OCI-LY1 (cell line): Measurements from ENCODE around the gene CXCL6.

Source experiments
- H2AFZ ChIP-seq: fragments of 200-600 bp; sonication (generic), shearing (Covaris generic); 2 replicates; pipeline ENCODE4 v1.6.0; 2014; ENCODE audit warnings: antibody characterized with exemption, mild to moderate bottlenecking, low read length
- H3F3A ChIP-seq: fragments of 200-600 bp; sonication (generic), shearing (Covaris generic); 2 replicates; pipeline ENCODE4 v1.6.0; 2014; ENCODE audit warnings: mild to moderate bottlenecking, antibody characterized with exemption, low read length, moderate library complexity; ENCODE audit not compliant: insufficient read depth
- H3K27ac ChIP-seq: fragments of 200-600 bp; sonication (generic); 2 replicates; pipeline ENCODE4 v1.5.1; 2014; ENCODE audit warnings: low read length, mixed run types, mild to moderate bottlenecking, low read depth; ENCODE audit not compliant: poor library complexity, severe bottlenecking
- H3K27me3 ChIP-seq: fragments of 200-600 bp; sonication (generic); 2 replicates; pipeline ENCODE4 v1.6.0; 2014; ENCODE audit warnings: antibody characterized with exemption, mild to moderate bottlenecking, low read length, moderate library complexity; ENCODE audit not compliant: insufficient read depth
- H3K36me3 ChIP-seq: fragments of 200-600 bp; sonication (generic); 2 replicates; pipeline ENCODE4 v1.6.1; 2014; ENCODE audit warnings: mild to moderate bottlenecking, antibody characterized with exemption, low read length, moderate library complexity, mixed read lengths; ENCODE audit not compliant: insufficient read depth
- H3K4me1 ChIP-seq: fragments of 200-600 bp; sonication (generic); 2 replicates; pipeline ENCODE4 v1.5.1; 2014; ENCODE audit warnings: mild to moderate bottlenecking, low read length, moderate library complexity; ENCODE audit not compliant: insufficient read depth, severe bottlenecking
- H3K4me2 ChIP-seq: fragments of 200-600 bp; sonication (generic), shearing (Covaris generic); 2 replicates; pipeline ENCODE4 v1.6.1; 2014; ENCODE audit warnings: low read length
- H3K4me3 ChIP-seq: fragments of 200-600 bp; sonication (generic); 2 replicates; pipeline ENCODE4 v1.5.1; 2014; ENCODE audit warnings: low read length, low read depth, mild to moderate bottlenecking, mixed read lengths; ENCODE audit not compliant: poor library complexity, severe bottlenecking
- H3K79me2 ChIP-seq: fragments of 200-600 bp; shearing (Covaris generic); 2 replicates; pipeline ENCODE4 v1.6.1; 2016; ENCODE audit warnings: mixed run types, low read length, mixed read lengths; ENCODE audit not compliant: insufficient read depth
- H3K9ac ChIP-seq: fragments of 200-600 bp; sonication (generic), shearing (Covaris generic); 2 replicates; pipeline ENCODE4 v1.6.1; 2014; ENCODE audit warnings: mild to moderate bottlenecking, low read length, mixed read lengths
- H3K9me2 ChIP-seq: fragments of 200-600 bp; sonication (generic), shearing (Covaris generic); 2 replicates; pipeline ENCODE4 v1.6.1; 2014; ENCODE audit warnings: low read depth, mild to moderate bottlenecking, low read length, mixed read lengths
- H3K9me3 ChIP-seq: fragments of 200-600 bp; shearing (Covaris generic); 2 replicates; pipeline ENCODE4 v1.6.1; 2014; ENCODE audit warnings: low read length, mixed read lengths
- H4K20me1 ChIP-seq: fragments of 200-600 bp; sonication (generic), shearing (Covaris generic); 2 replicates; pipeline ENCODE4 v1.6.0; 2016; ENCODE audit warnings: mild to moderate bottlenecking, low read length; ENCODE audit not compliant: insufficient read depth
- EZH2 ChIP-seq: fragments of 200-600 bp; sonication (generic), shearing (Covaris generic); IDR thresholded peaks from 2 replicates; pipeline ENCODE4 v1.8.0; 2017; ENCODE audit warnings: borderline replicate concordance, mixed run types, mild to moderate bottlenecking, antibody characterized with exemption, low read length, moderate library complexity, mixed read lengths
- TF ChIP-seq, protein P1 (sequence below): fragments of 200-600 bp; sonication (generic), shearing (Covaris generic); IDR thresholded peaks from 2 replicates; pipeline ENCODE4 v1.5.1; 2017; ENCODE audit warnings: mild to moderate bottlenecking, antibody characterized with exemption, low read length, moderate library complexity, mixed read lengths

CXCL6 gene

DNA sequence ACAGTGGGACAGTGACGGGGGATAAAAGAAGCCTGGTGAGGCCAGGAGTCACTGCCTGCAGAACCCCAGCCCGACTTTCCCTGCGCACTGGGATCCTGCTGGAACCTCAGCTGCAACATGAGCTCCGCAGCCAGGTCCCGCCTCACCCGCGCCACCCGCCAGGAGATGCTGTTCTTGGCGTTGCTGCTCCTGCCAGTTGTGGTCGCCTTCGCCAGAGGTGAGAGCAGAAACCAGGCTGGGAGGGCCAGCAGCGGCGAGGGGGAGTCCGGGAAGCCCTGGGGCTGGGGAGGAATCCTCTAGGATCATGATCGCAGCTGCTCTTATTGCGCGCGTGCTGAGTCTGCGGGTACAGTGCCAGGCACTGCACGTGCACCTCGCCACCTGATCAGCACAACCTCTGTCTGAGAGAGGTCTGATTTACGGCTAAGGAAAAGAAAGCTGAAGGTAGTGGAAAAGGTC is 16.8 kb downstream of the CXCL6 start, which contains the start of gene PF4V1:
Gene PF4V1, plus strand, starts transcription at position 51 of the 459 bp plus-strand sequence. Its CDS starts 67 bp downstream, at position 118.
- Histone ChIP-seq H3K4me3 (no peak within 1 kb of the TSS), H3K9me2 (no peaks in the 10 kb centered on the region)
- no peak for TF ChIP-seq EZH2
- TF ChIP-seq, protein P1, sequence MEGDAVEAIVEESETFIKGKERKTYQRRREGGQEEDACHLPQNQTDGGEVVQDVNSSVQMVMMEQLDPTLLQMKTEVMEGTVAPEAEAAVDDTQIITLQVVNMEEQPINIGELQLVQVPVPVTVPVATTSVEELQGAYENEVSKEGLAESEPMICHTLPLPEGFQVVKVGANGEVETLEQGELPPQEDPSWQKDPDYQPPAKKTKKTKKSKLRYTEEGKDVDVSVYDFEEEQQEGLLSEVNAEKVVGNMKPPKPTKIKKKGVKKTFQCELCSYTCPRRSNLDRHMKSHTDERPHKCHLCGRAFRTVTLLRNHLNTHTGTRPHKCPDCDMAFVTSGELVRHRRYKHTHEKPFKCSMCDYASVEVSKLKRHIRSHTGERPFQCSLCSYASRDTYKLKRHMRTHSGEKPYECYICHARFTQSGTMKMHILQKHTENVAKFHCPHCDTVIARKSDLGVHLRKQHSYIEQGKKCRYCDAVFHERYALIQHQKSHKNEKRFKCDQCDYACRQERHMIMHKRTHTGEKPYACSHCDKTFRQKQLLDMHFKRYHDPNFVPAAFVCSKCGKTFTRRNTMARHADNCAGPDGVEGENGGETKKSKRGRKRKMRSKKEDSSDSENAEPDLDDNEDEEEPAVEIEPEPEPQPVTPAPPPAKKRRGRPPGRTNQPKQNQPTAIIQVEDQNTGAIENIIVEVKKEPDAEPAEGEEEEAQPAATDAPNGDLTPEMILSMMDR = no peak

DNA sequence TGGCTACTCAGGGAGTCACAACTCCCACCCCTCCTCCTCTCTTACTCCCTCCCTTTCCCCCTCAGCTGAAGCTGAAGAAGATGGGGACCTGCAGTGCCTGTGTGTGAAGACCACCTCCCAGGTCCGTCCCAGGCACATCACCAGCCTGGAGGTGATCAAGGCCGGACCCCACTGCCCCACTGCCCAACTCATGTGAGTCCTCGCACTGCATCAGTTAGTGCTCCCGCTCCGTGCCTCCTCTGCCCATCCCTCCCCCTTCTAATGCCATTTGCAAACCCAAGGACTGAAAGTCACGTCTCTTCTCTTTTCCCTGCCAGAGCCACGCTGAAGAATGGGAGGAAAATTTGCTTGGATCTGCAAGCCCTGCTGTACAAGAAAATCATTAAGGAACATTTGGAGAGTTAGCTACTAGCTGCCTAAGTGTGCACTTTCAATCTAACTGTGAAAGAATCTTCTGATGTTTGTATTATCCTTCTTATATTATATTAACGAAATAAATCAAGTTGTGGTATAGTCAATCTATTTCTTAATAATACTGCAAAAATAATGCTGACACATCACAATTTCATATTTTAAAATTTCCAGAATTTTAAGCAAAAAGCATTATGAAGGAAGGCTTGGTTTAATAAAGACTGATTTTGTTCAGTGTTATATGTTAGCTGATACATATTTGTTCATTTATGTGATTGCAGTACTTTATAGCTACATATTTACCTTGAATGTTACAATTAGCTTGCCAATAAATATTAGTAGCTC is 17.4 kb downstream of the CXCL6 start:
- Histone ChIP-seq H3K4me3 (no peak overlapping the region), H3K9me3 (no peaks in the 10 kb centered on the region), H3K4me1 (no peaks in the 10 kb centered on the region), H3K79me2 (no peaks in the 10 kb centered on the region), H3K9ac (no peak overlapping the region), H3K9me2 (no peaks in the 10 kb centered on the region), H3K27me3 (no peaks in the 10 kb centered on the region), H3F3A (no peaks in the 10 kb centered on the region), H2AFZ (no peak overlapping the region), H3K27ac (no peak overlapping the region), H3K36me3 (no peaks in the 10 kb centered on the region), H4K20me1 (no peaks in the 10 kb centered on the region), H3K4me2 (no peak overlapping the region)
- TF ChIP-seq EZH2 = no peak
- TF ChIP-seq, protein P1 = no peak

More for the DNA sequence above, 16.8 kb downstream of the CXCL6 start, which contains the start of gene PF4V1:
- H3K4me2 ChIP-seq = no peak within 1 kb of the TSS
- H3K4me1 ChIP-seq = no peaks in the 10 kb centered on the region
- no peak within 1 kb of the TSS for H3K27ac ChIP-seq
- no peaks in the 10 kb centered on the region for H3K27me3 ChIP-seq
- no peaks in the 10 kb centered on the region for H3K36me3 ChIP-seq
- H4K20me1 ChIP-seq = no peaks in the 10 kb centered on the region
- H3K9ac ChIP-seq = no peak within 1 kb of the TSS
- H3F3A ChIP-seq = no peaks in the 10 kb centered on the region
- no peak within 1 kb of the TSS for H2AFZ ChIP-seq
- no peaks in the 10 kb centered on the region for H3K9me3 ChIP-seq
- no peaks in the 10 kb centered on the region for H3K79me2 ChIP-seq

DNA sequence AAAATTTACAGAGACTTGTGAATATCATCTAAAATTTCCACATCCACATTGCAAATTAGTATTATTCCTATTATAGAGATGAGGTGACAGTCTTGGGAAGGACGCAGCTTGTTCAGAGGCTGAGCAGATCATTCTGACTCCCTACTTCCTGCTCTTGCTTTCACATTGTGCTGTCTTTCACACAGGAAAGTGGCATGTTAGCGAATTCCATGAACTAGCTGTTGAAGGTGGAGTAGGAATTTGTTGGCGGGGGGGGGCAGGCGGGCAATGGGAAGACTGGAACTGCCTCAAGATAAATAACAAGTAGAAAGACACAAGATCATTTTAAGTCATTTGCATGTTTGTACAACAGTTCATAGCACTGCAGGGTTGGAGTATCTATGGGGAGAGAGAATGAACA is 18.9 kb downstream of the CXCL6 start:
- H3K9ac ChIP-seq = no peak overlapping the region
- H3K36me3 ChIP-seq = no peaks in the 10 kb centered on the region
- TF ChIP-seq, protein P1 = no peak
- TF ChIP-seq EZH2 = no peak
- H2AFZ ChIP-seq = no peak overlapping the region
- H4K20me1 ChIP-seq = no peaks in the 10 kb centered on the region
- H3K4me2 ChIP-seq = no peak overlapping the region
- no peaks in the 10 kb centered on the region for H3K27me3 ChIP-seq
- no peaks in the 10 kb centered on the region for H3F3A ChIP-seq
- no peaks in the 10 kb centered on the region for H3K4me1 ChIP-seq
- no peak overlapping the region for H3K4me3 ChIP-seq
- H3K79me2 ChIP-seq = no peaks in the 10 kb centered on the region
- H3K9me3 ChIP-seq = no peaks in the 10 kb centered on the region
- no peak overlapping the region for H3K27ac ChIP-seq
- no peaks in the 10 kb centered on the region for H3K9me2 ChIP-seq
